Inflammatory macrophage treated with lipopolysaccharide for 4 hours (primary cell): ENCODE results near the gene TMEM178B.

Experiments used
- DNase-seq: peaks from one replicate; pipeline ENCODE4 v3.0.0-alpha.2; 2020

Gene TMEM178B

GRCh38 chr7:141436575-141437075 is 362.8 kb downstream of the TMEM178B start:
- DNase-seq = no peak

DNA sequence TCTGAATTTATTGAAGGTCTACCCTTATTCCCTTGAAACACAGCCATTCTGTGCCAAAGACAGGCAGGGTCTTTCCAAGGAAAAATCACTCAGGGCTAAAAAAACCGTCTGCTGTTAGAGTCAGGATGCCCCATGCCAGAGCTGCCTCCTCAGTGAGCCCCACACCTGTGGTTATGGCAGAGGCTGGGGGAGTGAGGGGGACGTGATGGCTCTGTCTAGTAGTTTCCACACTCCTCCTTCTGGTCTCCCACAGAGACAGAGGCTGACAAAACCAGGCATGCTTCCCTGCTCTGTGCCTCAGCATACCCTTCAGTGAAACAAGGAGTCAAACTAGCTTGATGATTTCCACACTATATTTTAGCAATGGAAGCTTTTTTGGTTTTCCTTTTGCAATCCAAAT is 365.3 kb downstream of the TMEM178B start:
- no peak for DNase-seq

- DNase-seq = no peak
Observed at GRCh38 chr7:141439776-141440175, 365.9 kb downstream of the TMEM178B start.

GRCh38 chr7:141441837-141442627 is 368.2 kb downstream of the TMEM178B start:
- DNase-seq = no peak

GRCh38 chr7:141442781-141443180 is 368.9 kb downstream of the TMEM178B start:
- DNase-seq = no peak

GRCh38 chr7:141444961-141445360 is 371.1 kb downstream of the TMEM178B start:
- no peak for DNase-seq

DNA sequence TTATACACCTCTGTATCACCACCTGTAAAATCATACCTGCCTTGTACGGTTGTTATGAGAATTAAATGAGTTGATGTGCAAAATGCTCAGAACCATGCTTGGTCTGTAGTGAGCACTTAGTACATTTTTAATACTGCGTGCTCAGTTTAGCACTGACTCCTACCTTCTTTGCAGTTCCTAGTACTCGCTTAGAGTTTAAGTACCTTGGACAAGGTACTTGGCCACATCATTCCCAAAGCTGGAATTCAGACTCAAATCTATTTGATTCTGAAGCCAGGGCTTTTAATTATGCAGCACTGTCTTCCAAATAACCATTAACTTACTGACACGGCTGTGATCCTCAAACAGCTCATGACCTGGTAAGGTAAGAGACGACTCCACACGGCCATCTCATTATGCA is 377.4 kb downstream of the TMEM178B start:
- no peak for DNase-seq

DNA sequence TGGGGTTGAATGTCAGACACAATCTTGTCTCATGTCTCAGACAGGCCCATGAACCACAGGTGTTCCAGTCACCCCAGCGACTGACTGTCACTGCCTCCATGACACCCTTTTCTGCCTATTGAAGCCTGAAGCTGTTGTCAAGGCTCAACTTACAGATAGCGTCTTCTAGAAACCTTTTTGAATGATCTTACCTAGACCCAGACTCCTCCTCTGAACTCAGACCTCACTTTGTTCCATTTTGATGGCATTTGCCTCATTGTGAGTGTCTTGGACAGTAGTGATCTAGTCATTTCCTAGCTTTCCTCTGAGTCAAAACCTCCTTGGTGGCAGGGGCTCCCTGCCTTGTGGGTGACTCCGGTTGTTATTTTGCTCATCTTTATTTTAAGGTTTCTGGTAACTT is 379.0 kb downstream of the TMEM178B start:
- no peak for DNase-seq

DNA sequence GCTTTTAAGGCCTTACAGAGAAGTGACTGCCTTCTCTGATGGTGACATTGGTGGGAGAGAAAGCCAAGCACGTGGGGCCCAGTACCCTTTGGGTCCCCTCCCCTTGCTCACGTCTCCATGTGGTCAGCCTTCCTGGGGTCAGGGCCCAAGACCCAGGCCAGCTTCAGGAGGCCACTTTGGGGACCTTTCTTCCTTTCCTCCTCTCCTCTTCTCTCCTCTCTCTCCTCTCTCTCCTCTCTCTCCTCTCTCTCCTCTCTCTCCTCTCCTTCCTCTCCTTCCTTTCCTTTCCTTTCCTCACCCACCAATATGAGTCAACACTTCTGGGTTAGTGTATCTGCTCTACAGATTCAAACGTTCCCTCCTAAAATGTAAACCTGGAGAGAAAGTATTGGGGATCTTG is 380.5 kb downstream of the TMEM178B start:
- DNase-seq = no peak

DNA sequence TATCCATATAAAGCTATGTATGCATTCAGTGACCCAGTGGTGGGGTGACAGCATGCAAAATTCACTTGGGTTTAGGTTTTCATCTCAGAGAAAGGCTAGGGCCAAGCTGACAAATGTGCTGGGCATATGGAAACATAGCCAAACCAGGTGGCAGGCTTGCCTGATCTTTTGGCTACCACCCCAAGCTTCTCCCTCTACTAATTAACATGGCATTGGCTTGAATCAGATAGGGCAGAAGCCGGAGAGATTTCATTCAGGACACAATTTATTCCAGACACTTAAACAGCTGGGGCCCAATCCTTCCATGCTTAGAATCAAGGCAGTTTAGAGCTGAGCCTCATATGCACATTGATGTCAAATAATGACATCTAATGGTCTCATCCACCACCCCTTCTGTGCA is 381.9 kb downstream of the TMEM178B start:
- no peak for DNase-seq

DNA sequence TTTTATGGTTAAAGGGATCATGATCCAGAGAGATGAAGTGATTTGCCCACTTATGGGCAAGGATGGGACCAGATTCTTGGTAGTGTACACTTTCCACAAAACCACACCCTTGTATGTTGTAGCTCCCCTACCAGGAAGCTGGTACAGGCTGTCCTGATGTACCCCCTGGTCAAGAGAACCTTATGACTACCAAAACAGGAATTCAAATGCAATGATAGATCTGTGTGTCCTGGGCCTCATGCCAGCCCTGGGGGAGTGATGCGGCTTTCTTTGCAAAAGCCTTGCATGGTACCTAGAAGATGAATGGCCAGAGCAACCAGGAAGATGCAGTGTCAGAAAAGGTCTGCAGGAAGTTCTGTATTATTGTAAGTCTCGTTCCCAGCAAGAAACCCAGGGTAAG is 382.4 kb downstream of the TMEM178B start:
- no peak for DNase-seq

DNA sequence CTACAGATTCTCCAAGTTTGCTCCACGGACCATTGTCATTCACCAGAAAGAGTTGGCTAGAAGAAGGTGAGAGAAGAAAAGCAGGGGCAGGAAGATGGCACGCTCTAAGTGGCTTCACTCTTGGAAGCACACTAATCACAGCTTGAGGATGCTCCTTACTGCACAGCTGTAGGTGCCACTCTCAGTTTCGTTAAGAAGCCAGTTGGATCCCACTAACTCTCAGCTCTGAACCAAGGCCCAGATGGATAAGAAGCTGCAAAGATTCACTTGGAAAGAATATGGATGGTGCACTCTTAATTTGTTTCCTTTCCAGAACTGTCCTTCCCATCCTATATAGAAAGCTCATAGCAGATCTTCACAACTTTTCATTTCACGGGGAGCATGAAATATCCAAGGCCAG is 382.8 kb downstream of the TMEM178B start:
- DNase-seq = no peak

DNA sequence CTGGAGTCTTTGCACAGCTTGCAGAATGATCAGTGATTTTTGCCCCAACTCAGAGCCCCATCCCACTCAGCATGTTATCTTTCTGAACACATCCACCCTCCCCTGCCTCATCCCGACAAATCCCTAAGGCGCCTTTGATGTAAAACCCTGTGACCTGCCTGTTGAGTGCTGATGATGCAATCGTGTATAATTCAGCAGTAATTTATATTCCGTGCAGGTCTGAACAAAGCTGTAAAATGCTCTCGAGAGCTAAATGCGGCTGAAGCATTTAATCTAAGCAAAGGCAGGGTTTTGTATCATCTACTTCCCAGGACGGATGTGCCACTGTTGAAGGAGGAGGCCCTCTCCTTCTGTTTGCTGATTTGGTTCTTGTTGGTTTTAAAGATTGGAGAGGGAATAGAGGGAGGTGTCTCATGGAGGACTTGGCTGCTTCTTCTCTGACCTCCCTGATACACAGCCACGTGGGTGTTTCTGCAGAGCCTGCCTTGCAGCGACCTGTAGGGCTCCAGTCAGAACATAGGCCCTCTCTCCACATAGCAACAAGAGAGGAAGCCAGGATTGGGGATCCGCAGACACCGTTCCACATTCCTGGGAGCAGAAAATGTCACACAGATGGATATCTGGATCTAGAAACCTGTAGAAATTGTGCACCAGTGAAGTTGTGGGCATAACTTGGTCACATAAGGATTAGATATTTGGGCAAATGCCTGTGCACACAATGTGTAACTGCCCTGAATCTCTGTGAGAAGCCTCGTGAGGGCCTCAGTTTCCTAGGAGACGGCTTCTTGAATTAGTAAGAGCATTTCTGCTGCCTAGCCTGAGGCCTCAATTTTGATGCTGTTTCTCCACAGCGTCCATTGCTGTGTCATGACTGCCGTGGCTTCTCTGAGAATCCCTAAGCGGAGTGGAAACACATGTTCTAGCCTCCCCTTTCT is 387.2 kb downstream of the TMEM178B start:
- DNase-seq = no peak

- DNase-seq = no peak
Observed at GRCh38 chr7:141461924-141462323, 388.1 kb downstream of the TMEM178B start.

GRCh38 chr7:141462958-141463357 is 389.1 kb downstream of the TMEM178B start:
- DNase-seq = no peak

- no peak for DNase-seq
Observed at GRCh38 chr7:141463986-141464385, 390.1 kb downstream of the TMEM178B start.

- DNase-seq = no peak
Observed at GRCh38 chr7:141464551-141464950, 390.7 kb downstream of the TMEM178B start.

GRCh38 chr7:141466151-141466904 is 392.5 kb downstream of the TMEM178B start:
- DNase-seq = no peak

DNA sequence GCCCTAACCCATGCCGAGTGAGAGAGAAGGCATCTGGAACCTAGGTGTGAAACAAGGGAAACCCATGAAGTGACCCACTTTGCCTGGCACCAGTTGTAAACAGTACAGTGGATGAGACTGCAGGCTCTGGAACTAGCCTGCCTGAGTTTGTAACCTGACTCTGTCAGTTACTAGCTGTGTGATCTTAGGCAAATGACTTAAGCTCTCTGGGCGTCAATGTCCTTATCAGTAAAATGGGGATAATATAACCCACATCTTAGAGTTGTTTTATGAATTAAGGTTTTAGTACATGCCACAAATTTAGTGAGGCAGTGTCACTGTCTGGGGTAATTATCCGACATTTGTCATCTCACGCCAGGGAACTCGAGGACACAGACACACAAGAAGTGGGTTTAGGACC is 394.5 kb downstream of the TMEM178B start:
- DNase-seq = no peak

DNA sequence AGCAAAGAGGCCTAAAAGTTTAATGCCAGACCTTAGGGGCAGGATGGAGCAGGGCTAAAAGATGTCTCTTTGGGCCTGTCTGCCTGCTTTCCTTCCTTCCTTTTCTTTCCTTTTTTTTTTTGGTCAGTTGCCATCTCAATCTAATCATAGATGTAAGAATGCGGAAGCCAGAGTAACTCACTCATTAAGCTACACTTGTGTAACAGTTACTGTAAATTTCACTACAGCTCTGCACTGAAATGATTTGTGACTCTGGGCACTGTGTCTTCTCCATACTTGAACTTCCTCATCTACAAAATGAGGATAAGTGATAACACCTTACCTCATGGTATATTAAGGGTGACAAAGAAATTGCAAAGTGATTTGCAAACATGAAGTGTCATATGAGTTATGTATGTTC is 401.8 kb downstream of the TMEM178B start:
- no peak for DNase-seq

GRCh38 chr7:141477865-141478264 is 404.0 kb downstream of the TMEM178B start:
- DNase-seq = no peak

GRCh38 chr7:141478845-141479244 is 405.0 kb downstream of the TMEM178B start:
- no peak for DNase-seq

GRCh38 chr7:141480953-141481352 is 407.1 kb downstream of the TMEM178B start:
- DNase-seq = no peak
